Activated B cell treated with CpG ODN at 0.5 μM for 24 hours (primary cell): ENCODE results near the gene TMEM41A. TPM values are rescaled to one million over a fixed set of nuclear protein-coding genes. Genes with fewer than 3 reads are reported as not detected.
"Not testable (repeated sequence)": the region's sequence is repeated elsewhere in the genome, so short reads cannot be mapped to it uniquely, and the experiment has no call there.

Experiments used
- ATAC-seq: fragments of 200-7000 bp; cut with Tn5 transposase; one replicate; pipeline ENCODE4 v1.10.0; 2021; ENCODE audit warnings: low read depth, mild to moderate bottlenecking, moderate library complexity
- CTCF ChIA-PET: fragments of 350-600 bp; sonication (Branson Sonifier 250); formaldehyde crosslinking; loops from one replicate; lab custom pipeline; 2021; ENCODE audit warnings: antibody characterized with exemption; lab: Charles Lee
- POLR2A ChIA-PET: fragments of 350-600 bp; sonication (Branson Sonifier 250); formaldehyde crosslinking; loops from one replicate; lab custom pipeline; 2021; ENCODE audit warnings: antibody characterized with exemption; lab: Charles Lee
- DNase-seq: peaks from one replicate; pipeline ENCODE4 v3.0.0; 2022
- H3K27ac Mint-ChIP-seq: one replicate; pipeline ENCODE4 v1.8.0; 2020; ENCODE audit warnings: mixed read lengths
- H3K27me3 Mint-ChIP-seq: one replicate; pipeline ENCODE4 v1.8.0; 2021; ENCODE audit warnings: mixed read lengths
- H3K36me3 Mint-ChIP-seq: one replicate; pipeline ENCODE4 v1.8.0; 2021; ENCODE audit warnings: low read depth, mixed read lengths
- H3K4me1 Mint-ChIP-seq: one replicate; pipeline ENCODE4 v1.8.0; 2021; ENCODE audit warnings: mixed read lengths
- H3K4me3 Mint-ChIP-seq: one replicate; pipeline ENCODE4 v1.8.0; 2020; ENCODE audit warnings: mild to moderate bottlenecking, mixed read lengths
- H3K9me3 Mint-ChIP-seq: one replicate; pipeline ENCODE4 v1.8.0; 2020; ENCODE audit warnings: mixed read lengths
- intact Hi-C: fragments of 100-400 bp; cut with micrococcal nuclease; formaldehyde crosslinking; loops from one replicate; pipeline ENCODE4 v1.15.1; 2024
- total RNA-seq: library from RNA; stranded (reverse); gene quantifications from 2 replicates; pipeline ENCODE4 v1.2.3, GENCODE V29; 2022
- TF ChIP-seq, protein P1 (sequence below): fragments of 200-600 bp; IDR thresholded peaks from one replicate; pipeline ENCODE4 v1.8.0; 2022; ENCODE audit warnings: antibody characterized with exemption, mild to moderate bottlenecking

TMEM41A gene
- total RNA-seq, 1 donor from 2014 or later = 23.3 TPM

GRCh38 chr3:185479373-185479945, 19.4 kb downstream of the TMEM41A start:
- Mint-ChIP-seq H3K9me3 (no peaks in the 10 kb centered on the region), H3K4me1 (peaks cover 2% of the 10 kb centered on the region), H3K4me3 (no peak overlapping the region), H3K27ac (no peak overlapping the region), H3K27me3 (no peaks in the 10 kb centered on the region), H3K36me3 (peaks cover 22% of the 10 kb centered on the region)
- CTCF ChIA-PET = no interaction called here
- DNase-seq (no peak), ATAC-seq (no peak)
- TF ChIP-seq, protein P1, sequence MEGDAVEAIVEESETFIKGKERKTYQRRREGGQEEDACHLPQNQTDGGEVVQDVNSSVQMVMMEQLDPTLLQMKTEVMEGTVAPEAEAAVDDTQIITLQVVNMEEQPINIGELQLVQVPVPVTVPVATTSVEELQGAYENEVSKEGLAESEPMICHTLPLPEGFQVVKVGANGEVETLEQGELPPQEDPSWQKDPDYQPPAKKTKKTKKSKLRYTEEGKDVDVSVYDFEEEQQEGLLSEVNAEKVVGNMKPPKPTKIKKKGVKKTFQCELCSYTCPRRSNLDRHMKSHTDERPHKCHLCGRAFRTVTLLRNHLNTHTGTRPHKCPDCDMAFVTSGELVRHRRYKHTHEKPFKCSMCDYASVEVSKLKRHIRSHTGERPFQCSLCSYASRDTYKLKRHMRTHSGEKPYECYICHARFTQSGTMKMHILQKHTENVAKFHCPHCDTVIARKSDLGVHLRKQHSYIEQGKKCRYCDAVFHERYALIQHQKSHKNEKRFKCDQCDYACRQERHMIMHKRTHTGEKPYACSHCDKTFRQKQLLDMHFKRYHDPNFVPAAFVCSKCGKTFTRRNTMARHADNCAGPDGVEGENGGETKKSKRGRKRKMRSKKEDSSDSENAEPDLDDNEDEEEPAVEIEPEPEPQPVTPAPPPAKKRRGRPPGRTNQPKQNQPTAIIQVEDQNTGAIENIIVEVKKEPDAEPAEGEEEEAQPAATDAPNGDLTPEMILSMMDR = no peak
- intact Hi-C loops = no loop called here
- POLR2A ChIA-PET = no interaction called here

- no peaks in the 10 kb centered on the region for H3K27me3 Mint-ChIP-seq
- CTCF ChIA-PET = no interaction called here
- ATAC-seq = no peak
- TF ChIP-seq, protein P1 = no peak
- intact Hi-C loops = no loop called here
- no peaks in the 10 kb centered on the region for H3K4me1 Mint-ChIP-seq
- H3K4me3 Mint-ChIP-seq = no peak overlapping the region
- H3K9me3 Mint-ChIP-seq = no peaks in the 10 kb centered on the region
- no peak for DNase-seq
- POLR2A ChIA-PET = no interaction called here
- H3K36me3 Mint-ChIP-seq = peaks cover 18% of the 10 kb centered on the region
- H3K27ac Mint-ChIP-seq = no peak overlapping the region
These were observed 21.5 kb downstream of the TMEM41A start for GRCh38 chr3:185477316-185477715.

- ATAC-seq, POLR2A ChIA-PET, H3K9me3 Mint-ChIP-seq, DNase-seq, H3K4me3 Mint-ChIP-seq, CTCF ChIA-PET, H3K27me3 Mint-ChIP-seq, H3K36me3 Mint-ChIP-seq, H3K27ac Mint-ChIP-seq, H3K4me1 Mint-ChIP-seq, intact Hi-C loops: not testable (repeated sequence)
These were observed 23.9 kb downstream of the TMEM41A start for GRCh38 chr3:185474922-185475321.

GRCh38 chr3:185473290-185473815, 25.5 kb downstream of the TMEM41A start:
- ATAC-seq (no peak), DNase-seq (no peak)
- H3K4me1 Mint-ChIP-seq = no peaks in the 10 kb centered on the region
- no peaks in the 10 kb centered on the region for H3K9me3 Mint-ChIP-seq
- intact Hi-C loops = no loop called here
- peaks cover 9% of the 10 kb centered on the region for H3K36me3 Mint-ChIP-seq
- no peak overlapping the region for H3K4me3 Mint-ChIP-seq
- TF ChIP-seq, protein P1 = no peak
- no peak overlapping the region for H3K27ac Mint-ChIP-seq
- H3K27me3 Mint-ChIP-seq = no peaks in the 10 kb centered on the region
- ChIA-PET POLR2A (no interaction called here), CTCF (no interaction called here)

DNA sequence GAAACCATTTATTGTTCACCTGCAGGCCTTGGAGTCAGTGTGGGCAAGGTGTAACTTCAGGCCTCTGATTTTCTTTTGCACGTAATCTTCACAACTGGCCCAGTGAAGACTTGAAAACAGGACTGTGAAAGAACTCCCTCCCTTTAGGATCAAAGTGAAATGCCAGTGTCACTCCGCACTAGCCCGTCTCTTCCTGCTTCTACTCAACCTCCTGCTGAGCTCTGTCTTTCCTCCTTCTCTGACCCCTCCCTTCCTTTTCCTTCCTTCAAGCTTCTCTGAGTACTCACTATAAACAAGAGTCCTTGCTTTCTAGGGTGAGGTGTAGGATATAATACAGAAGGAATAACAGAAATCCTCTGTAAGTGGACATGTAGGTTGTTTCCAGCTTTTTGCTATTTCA, 28.5 kb downstream of the TMEM41A start:
- intact Hi-C loops = no loop called here
- Mint-ChIP-seq H3K9me3 (no peaks in the 10 kb centered on the region), H3K4me3 (no peak overlapping the region), H3K4me1 (peaks cover 4% of the 10 kb centered on the region), H3K36me3 (peaks cover 6% of the 10 kb centered on the region), H3K27me3 (no peaks in the 10 kb centered on the region), H3K27ac (no peak overlapping the region)
- TF ChIP-seq, protein P1 = no peak
- CTCF ChIA-PET = no interaction called here
- no peak for ATAC-seq
- POLR2A ChIA-PET = no interaction called here
- no peak for DNase-seq

GRCh38 chr3:185469542-185469941, 29.3 kb downstream of the TMEM41A start:
- ChIA-PET POLR2A (no interaction called here), CTCF (no interaction called here)
- TF ChIP-seq, protein P1 = no peak
- Mint-ChIP-seq H3K4me1 (peaks cover 4% of the 10 kb centered on the region), H3K27ac (no peak overlapping the region), H3K4me3 (no peak overlapping the region), H3K36me3 (peaks cover 6% of the 10 kb centered on the region), H3K9me3 (no peaks in the 10 kb centered on the region), H3K27me3 (no peaks in the 10 kb centered on the region)
- DNase-seq = no peak
- ATAC-seq = no peak
- intact Hi-C loops = no loop called here

- H3K27me3 Mint-ChIP-seq, ATAC-seq, CTCF ChIA-PET, H3K4me1 Mint-ChIP-seq, H3K27ac Mint-ChIP-seq, H3K9me3 Mint-ChIP-seq, H3K36me3 Mint-ChIP-seq, intact Hi-C loops, POLR2A ChIA-PET, H3K4me3 Mint-ChIP-seq, DNase-seq: not testable (repeated sequence)
These were observed 32.7 kb downstream of the TMEM41A start for GRCh38 chr3:185466123-185466522.
